Activated CD4-positive, alpha-beta T cell treated with anti-CD3 and anti-CD28 coated beads, Interleukin-2, Interleukin-4, amounts not matched to agents 100 ng/mL and 50 ng/mL, durations not matched to agents 16 hours and 8 hours (primary cell): Measurements from ENCODE around the gene FARP1.
"Not testable (repeated sequence)": the region's sequence is repeated elsewhere in the genome, so short reads cannot be mapped to it uniquely, and the experiment has no call there.

Experiments used
- DNase-seq: peaks from one replicate; pipeline ENCODE4 v3.0.0-alpha.2; 2020; ENCODE audit warnings: low spot score

FARP1 gene

DNA sequence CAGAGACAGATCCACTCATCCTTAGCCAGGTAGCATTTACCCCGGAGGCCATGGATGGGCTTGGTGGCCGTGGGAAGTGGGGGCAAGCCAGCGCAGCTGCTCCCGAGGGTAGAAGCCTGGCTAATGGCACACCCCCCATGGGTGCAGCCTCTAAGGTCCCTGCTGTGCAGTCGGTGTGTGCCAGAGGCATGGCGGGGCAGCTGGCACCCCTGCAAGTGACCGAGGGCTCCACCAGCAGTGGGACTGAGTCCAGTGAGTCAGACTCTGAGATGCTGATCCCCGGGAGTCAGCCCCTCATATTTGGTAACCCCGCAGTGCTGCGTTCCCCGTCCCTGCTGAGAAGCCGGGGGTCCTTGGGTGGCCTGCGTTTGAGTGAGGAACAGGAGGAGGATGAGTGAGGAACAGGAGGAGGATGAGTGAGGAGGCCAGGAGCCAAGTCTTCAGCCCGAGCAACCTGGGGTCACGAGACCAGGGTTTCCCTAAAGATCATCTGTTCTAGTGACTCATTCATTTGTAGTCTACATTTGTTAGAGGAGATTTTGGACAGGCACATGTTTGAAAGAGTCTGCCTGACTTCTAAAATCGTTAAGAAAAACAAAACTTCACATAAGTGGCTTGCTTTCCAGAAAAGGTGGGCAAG, 253.3 kb downstream of the FARP1 start:
- DNase-seq: no peak

DNA sequence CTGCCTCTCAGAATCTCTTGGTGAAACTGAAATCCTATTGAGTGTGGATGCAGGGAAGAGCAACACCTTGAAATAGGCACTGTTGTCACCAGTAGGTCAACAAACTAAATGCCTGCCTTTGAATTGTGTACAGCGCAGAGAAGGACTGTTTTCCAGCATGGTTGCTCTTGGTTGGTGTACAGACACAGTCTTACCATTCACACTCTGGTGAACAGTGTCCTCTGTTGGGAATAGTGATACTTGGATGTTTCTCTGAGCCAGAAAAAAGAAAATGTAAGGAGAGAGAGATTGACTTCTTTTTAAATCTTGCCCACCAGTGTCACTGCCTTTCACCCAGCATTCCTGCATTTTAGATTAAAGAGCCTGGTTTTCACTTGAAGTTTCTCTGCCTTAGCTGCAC, 254.3 kb downstream of the FARP1 start:
- no peak for DNase-seq

DNA sequence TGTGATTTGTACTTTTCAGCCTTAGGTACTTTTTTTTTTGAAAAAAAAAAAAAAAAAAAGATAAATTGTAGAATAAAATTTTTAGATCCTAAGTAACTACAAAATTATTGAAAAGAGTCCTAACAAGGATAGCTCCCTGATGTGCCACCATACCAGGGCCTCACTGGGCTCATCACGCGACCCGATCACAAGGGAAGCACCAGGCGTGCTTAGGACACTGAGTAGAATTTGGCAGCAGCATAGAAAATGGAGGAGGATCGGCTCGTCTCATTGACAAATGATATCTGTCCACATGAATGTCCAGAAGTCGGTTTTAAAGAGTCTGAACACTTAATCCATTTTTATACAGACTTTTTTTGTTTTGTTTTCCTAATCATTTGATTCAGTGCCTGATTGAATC, 255.0 kb downstream of the FARP1 start:
- DNase-seq: no peak

DNA sequence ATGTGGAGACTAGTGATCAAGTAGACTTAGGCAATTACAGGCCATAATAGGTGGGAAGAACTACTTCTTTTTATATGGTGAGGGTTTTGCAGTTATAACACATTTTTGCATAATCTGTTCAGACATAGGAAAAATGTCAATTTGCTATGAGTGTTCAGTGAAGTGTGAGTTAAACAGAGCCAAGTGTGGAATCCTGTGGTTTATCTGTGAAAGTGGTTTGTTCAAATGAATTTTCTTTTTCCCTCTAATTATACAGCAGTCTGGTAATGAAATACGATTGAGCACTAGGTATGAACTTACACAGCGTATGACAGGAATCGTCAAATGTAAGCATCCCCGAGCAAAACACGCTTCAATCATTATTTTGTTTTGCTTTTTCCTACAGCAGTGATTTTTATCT, 255.7 kb downstream of the FARP1 start:
- no peak for DNase-seq

DNA sequence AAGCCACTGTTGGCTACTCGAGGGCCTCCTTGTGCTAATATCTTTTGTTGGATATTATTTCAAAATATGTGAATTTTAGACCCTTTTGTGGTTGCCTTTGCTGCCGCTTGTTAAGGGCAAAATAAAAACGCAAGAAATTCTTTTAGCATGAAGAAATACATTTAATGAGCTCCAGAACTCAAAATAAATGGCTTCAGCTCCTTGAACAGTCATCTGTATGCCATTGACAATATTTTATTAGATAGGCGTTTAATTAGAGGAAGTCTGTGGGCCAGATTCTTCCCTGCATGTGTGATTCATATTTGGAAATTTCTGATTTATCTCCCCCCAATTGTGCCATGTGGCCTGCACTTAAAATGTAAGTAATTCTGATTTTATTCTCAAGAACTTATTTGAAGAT, 256.9 kb downstream of the FARP1 start:
- DNase-seq: no peak

DNA sequence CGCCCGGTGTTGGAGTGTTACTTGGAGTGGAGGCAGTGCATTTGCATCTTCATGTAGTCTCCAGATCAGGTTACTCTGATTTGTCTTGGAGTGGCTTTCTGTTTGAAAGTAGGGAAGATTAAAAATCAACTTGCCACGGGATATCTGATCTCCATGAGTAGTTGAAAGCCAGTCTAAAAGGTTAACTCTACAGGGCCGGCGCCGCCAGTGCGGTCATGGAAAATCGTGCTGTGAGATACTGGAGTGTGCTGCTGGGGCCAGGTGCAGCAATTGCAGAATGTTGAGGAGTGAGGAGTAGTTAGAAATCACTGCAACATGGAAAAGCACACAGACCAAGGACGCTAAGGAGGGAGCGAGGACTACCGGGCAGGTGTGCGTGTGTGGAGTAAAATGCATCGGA, 259.0 kb downstream of the FARP1 start:
- no peak for DNase-seq

DNA sequence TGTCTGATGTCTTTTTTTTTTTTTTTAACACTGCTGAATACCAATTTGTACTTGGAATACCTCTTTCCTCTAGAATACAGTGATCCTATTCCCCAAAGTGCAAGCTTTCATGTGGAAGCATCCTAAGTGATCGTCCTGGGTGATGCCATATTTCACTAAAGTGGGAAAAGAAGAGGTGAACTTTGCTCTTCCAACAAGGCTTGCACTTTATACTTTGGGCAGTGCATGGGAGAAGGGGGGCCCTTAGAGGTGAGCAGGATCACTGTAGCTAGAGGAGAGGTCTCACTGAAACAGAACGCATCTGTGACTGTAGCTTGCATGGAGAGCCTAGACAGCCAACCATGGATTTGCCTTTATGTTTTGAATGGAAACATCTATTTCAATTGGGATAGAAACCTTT, 260.2 kb downstream of the FARP1 start:
- no peak for DNase-seq

DNA sequence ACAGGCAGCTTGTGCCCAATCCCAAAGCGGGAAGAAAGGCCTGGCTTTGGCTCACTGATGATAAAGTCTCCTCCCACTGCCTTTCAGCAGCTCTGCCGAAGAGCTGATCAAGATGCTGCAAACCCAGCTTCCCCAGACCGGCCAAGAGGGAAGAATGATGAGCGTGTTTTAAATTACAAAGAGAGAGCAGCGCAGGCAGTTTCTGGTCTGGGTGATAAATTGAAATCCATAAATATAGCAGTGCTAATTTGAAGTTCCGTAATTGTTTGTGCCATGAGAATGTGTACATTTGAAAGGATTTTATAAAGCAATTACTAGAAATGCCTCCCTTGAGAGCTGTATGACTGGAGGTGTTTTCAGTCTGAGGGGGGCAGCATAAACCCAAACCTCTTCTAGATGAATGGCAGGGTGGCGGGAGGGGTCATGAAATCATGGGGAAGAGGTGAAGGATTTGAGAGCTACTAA, 262.2 kb downstream of the FARP1 start:
- DNase-seq: no peak

DNA sequence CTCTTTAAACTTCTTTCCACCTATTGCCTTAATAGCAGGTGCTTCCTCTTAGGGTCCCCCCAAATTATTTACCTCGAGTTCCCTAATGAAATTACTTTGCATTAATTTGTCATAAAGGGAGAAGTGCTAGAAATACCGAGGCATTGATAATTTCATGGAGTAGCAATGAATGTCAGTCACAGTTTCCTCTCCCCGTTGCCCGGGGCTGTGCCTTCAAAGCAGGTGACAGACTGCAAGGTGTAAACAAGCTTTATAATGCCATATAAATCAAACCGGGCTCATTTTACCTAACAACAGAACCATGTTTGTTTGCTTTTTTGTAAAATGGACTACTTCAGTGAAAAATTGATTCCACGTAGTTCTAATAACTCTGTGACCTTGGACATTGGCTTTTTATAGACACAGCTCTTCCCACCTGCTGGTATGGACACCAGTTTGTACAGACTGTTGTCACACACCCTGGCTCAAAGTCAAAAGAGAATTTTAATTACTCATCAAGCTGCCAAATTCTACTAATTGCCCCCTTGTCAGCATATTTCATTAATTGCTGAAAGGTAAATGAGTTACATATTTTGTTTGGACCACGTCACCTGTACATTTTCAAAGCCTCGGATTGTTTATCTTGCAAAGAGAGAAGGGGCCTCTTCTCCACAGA, 262.9 kb downstream of the FARP1 start:
- DNase-seq: no peak

DNA sequence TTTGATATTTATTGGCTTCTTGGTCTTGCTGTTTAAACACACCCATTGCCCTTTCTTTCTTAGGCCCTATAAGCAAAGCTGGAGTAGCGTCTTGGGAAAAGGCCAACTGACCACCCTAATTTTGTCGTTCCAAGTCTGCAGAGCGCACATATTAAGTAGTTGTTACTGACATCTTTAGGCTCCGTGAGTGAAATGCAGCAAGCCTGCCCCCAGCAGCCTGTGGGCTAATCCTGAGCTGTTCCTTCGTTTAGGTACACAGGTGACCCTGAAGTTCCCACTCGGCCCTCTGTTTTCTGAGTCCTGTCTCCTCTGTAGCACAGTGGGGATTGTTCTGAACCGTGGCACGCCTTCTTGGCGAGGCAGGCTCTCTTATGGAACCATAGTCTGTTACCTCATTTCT, 263.5 kb downstream of the FARP1 start:
- no peak for DNase-seq

DNA sequence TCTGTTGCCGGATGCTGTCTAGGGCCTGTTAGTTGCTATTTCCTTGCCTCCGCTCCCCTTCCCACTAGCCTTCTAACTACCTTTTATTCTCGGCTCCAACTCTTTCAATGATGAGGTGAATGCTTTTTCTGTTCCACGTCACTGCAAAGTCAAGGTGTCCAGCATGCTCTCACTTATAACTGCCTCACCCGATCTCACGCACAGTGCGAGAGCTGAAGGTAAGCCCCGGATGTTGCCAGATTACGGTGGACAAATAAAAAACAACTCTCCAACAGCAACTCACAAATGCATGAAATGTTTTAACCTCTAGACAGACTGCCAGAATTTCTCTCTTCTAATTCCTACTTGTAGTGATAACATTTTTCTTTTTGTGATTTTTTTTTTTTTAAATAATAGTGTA, 264.1 kb downstream of the FARP1 start:
- no peak for DNase-seq

DNA sequence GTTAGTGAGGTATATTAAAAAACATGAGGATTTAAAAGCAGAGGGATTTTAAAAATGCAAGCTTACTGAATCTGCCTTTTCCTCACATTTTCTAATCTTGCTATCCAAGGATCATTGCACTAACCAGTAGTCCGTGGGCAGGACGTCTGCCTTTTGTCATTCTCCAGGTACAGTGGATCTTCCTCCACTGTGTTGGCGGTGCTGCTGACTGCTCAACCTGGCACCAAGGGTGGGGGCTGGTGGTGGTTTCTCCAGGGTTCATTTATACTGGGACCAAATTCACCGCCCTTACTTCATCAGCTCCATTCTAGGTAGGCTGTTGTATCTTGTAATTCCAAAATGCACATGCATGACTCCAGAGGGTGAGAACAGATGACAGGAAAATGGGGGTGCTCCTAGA, 264.7 kb downstream of the FARP1 start:
- DNase-seq: no peak

DNA sequence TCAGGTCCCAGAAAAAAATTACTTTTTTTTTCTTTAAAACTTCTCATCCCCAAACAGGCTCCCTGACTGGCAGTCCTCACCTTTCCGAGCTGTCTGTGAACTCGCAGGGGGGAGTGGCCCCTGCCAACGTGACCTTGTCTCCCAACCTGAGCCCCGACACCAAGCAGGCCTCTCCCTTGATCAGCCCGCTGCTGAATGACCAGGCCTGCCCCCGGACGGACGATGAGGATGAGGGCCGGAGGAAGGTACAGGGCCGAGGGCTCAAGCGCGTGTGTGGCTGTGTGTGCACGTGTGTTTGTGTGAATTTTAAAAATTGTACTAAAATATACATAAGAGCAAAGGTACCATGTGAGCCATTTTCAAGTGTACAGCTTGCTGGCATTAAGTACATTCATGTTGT, 266.4 kb downstream of the FARP1 start:
- DNase-seq: no peak

DNA sequence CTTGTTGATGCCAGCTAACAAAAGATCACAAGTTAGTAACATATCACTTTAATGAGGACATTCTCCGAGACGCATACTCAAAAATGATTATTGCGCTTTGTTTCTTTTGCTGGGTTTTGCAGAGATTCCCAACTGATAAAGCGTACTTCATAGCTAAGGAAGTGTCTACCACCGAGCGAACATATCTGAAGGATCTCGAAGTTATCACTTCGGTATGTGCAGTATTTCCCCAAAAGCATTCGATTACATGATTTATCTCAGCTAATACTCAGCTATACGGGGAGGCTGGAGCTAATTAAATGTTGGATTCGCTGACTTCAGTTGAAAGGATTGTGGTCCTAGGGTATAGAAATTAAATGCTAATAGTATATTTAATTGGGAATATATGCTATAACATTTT, 267.7 kb downstream of the FARP1 start:
- DNase-seq: no peak

DNA sequence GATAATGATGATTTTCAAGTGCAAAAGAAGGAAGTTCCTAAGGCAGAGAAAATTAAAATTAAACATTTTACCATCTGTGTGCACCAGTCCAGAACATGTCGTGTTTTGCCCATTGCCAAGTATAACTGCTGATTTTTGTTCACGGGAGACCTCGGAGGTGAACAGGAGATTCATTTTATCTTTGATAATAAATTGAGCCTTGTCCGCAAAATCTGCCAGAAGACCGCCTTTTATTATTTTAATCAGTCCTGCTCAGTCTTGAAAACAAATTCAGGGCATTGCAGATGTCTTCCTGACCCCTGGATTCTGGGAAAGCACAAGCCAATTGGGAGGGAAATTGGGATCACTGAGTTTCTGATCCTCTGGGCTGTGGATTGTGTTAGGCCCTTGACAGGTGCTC, 268.1 kb downstream of the FARP1 start:
- DNase-seq: no peak

DNA sequence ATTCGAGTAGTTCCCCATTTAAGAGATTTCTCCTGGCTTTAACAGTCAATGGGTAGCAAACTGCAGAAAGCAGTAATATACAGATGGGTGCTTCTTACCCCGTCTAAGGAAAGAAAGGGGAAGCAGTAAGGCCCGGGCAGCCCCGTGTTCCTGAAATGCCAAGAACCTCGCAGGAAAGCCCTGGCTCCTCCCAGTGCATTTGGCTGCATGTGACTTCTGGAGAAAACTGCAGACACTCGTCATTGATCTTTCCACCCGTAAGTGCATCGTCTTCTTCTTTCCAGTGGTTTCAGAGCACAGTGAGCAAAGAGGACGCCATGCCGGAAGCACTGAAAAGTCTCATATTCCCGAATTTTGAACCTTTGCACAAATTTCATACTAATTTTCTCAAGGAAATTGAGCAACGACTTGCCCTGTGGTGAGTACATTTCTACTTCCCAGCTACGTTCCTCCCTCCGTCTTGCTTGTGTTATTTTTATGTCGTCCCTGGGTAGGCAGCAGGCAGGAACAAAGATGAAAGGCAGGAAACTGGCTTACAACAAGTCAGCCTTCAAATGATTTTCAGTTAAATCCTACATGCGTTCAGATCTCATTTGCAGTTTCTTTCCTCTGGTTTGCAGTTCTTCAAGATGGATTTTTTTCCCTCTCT, 268.8 kb downstream of the FARP1 start:
- no peak for DNase-seq

DNA sequence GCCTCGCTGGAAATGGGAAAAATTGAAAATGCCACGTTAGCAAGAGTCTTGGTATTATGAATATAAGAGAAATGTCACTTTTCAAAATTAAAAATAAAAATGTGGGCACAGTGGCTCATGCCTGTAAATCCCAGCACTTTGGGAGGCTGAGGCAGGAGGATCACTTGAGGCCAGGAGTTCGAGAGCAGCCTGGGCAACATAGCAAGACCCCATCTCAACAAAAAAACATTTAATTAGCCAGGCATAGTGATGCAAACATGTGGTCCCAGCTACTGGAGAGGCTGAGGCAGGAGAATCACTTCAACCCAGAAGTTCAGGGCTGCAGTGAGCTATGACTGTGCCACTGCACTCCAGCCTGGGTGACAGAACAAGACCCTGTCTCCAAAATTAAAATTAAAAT, 270.4 kb downstream of the FARP1 start:
- DNase-seq: not testable (repeated sequence)

DNA sequence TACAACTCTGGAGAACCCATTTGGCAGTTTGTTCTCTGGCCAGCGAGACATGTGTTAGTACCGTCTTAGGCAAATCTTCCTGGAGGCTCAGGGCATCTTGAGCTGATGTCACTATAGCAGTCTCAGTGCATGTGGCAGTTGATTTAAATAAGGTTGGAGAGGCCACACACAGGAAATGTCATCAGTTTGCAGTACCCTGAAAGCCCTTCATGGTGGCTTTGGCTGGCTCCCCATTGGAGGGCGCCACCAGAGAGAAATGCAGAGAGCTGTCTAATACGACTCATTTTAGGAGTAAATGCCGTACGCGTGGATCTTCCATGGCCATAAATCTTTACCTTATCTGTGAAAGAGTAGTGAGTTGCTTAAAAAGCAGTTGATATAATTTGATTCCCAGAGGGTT, 270.9 kb downstream of the FARP1 start:
- DNase-seq: no peak

DNA sequence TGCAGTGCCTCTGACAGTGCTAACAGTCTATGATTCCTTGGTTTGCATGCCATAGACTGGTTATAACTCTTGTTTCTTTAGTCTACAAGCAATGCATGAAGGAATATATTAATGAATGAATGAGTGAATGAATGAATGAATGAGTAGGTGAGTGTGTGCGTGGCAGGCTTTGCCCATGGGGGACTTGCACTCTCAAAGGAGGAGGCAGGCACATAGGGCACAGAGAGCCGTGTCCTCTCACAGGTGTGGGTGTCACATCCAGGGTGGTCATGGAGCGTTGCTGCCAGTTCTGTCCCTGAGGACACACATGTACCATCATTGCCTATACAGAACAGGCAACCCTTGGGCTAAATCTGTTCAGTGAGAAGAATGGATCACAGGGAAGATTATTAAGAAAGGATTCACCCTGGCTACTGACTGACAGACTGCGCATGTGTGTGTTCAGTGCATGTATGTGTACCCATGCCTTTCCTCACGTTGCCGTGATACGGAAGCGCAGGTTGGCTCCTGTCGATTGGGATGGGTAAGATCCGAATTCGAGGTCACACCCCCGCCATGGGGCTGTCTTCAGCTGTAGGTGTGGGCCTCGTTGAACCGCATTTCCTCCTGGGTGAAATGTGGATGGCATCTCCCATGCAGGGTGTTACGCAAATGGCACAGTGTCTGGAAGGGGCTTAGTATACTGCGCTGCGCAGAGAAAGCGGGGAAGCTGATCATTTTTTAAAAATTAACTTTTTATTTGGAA, 272.6 kb downstream of the FARP1 start:
- no peak for DNase-seq

DNA sequence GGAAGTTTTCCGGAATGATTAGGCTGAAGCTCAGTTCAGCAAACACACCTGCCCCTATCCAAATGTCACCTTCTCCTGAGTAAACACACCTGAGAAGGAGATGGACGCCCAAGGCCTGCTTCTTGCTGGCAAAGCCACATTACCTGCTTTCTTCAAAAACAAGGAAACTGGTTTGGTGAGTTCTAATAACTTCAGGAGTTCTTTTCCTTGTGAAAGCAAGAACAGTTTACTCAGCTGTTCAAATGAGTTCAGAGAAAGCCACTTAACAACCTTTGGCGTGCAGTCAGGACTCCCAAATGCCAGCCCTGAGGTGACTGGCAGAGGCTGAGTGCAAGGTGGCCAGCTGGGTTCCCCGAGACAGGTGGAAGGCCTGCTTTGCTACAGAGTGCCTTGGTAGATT, 273.5 kb downstream of the FARP1 start:
- no peak for DNase-seq

DNA sequence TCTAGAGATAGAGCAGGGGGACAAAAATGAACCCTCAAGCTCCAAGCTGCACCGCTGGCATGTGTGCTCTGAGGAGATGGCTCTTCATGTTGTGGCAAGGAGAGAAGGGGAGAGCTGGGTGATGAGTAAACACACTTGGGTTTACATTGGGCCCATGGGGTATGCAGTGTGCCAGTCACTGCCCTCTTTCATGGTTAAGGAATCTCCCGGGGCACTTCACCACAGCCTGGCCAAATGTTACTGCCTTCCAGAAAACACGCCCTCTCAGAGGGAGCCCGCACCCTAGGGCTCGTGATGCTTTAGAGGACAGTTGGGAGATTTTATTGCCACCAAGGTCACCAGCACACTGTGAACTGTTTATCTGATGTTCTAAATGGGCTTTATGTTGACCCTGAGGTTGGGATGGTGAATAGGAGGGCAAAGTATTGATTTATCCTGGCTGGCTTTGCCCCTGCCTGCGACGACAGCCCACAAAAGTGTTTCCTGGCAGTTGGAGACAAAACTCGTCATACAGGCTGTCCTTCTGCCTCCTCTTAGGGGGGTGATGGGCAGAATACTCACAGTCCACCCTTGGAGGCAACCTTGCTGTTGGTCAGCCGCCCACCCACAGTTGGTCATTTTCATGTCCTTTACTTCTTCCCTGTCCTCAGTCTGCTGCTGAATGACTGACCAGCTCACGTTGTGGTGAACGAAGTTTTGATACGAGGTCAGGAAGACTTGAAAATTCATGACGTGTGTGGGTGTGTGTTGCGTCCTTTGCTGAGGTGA, 277.1 kb downstream of the FARP1 start:
- no peak for DNase-seq

DNA sequence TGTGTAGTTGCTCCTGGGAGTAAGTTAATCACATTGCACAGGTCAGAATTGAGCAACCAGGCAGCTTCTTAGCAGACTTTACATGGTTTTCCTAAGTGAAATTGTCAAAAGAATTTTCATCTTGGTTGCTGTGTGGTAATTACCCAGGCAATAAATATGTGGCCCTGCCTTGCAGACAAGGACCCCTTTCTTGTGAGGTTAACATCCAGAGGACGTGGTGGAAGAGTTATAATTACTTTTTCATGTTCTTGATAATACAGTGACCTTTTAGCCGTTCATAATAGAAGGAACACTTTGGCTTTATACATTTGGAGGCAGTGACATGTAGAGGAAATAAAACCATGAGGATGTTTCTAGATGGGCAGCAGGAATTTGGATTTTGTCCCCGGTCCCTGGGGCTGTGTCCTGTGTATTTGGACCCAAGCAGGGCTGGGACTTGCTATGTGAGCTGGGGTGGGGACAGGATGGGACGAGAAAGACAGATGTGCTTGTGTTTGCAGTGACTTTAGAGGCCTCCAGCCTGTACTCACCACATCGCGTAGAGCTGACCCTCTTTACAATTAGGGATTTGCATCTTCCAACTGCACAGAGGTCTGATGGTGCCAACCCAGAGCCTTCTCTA, 277.8 kb downstream of the FARP1 start:
- no peak for DNase-seq
